HEK293T (cell line): ENCODE data around the gene GRAMD1B.

Experiments used
- CTCF ChIA-PET: fragments of 350-600 bp; formaldehyde crosslinking; extraction: SDS; loops from one replicate; lab custom pipeline; 2021; ENCODE audit warnings: antibody characterized with exemption, inconsistent platforms; lab: Yijun Ruan, JAX
- POLR2A ChIA-PET: fragments of 350-600 bp; formaldehyde crosslinking; extraction: SDS; loops from one replicate; lab custom pipeline; 2020; ENCODE audit warnings: antibody characterized with exemption, inconsistent platforms; lab: Yijun Ruan, JAX
- DNase-seq: peaks from one replicate; pipeline ENCODE4 v3.0.0; 2012; ENCODE audit warnings: mixed read lengths; ENCODE audit errors: extremely low spot score
- ARNT ChIP-seq: fragments of 450-650 bp; IDR thresholded peaks from 2 replicates; pipeline ENCODE4 v1.6.1; 2017; ENCODE audit warnings: mild to moderate bottlenecking
- BHLHE40 ChIP-seq: fragments of 450-650 bp; IDR thresholded peaks from 2 replicates; pipeline ENCODE4 v1.6.1; 2016; ENCODE audit warnings: mild to moderate bottlenecking, moderate library complexity, borderline replicate concordance
- CTBP1 ChIP-seq: fragments of 450-650 bp; IDR thresholded peaks from 2 replicates; pipeline ENCODE4 v1.6.1; 2016; ENCODE audit warnings: borderline replicate concordance
- ELF4 ChIP-seq: fragments of 450-650 bp; IDR thresholded peaks from 2 replicates; pipeline ENCODE4 v1.6.1; 2017; ENCODE audit warnings: antibody characterized with exemption
- FOXA1 ChIP-seq: fragments of 450-650 bp; IDR thresholded peaks from 2 replicates; pipeline ENCODE4 v1.6.1; 2016; ENCODE audit warnings: mild to moderate bottlenecking
- FOXK2 ChIP-seq: fragments of 450-650 bp; IDR thresholded peaks from 2 replicates; pipeline ENCODE4 v1.6.1; 2016; ENCODE audit warnings: mild to moderate bottlenecking
- FOXM1 ChIP-seq: fragments of 450-650 bp; IDR thresholded peaks from 2 replicates; pipeline ENCODE4 v1.6.1; 2017; ENCODE audit warnings: mild to moderate bottlenecking, borderline replicate concordance
- HDGF ChIP-seq: fragments of 450-650 bp; IDR thresholded peaks from 2 replicates; pipeline ENCODE4 v1.6.1; 2017; ENCODE audit warnings: antibody characterized with exemption, borderline replicate concordance
- L3MBTL2 ChIP-seq: fragments of 450-650 bp; conservative IDR thresholded peaks from 2 replicates; pipeline ENCODE4 v1.6.1; 2016; ENCODE audit warnings: mild to moderate bottlenecking
- LEF1 ChIP-seq: fragments of 450-650 bp; IDR thresholded peaks from 2 replicates; pipeline ENCODE4 v1.6.1; 2017; ENCODE audit warnings: mild to moderate bottlenecking, borderline replicate concordance
- NFRKB ChIP-seq: fragments of 450-650 bp; IDR thresholded peaks from 2 replicates; pipeline ENCODE4 v1.6.1; 2016; ENCODE audit warnings: mild to moderate bottlenecking, moderate library complexity
- PKNOX1 ChIP-seq: fragments of 450-650 bp; IDR thresholded peaks from 2 replicates; pipeline ENCODE4 v1.6.1; 2016
- SP1 ChIP-seq: fragments of 450-650 bp; IDR thresholded peaks from 2 replicates; pipeline ENCODE4 v1.6.1; 2017
- SUZ12 ChIP-seq: fragments of 450-650 bp; IDR thresholded peaks from 2 replicates; pipeline ENCODE4 v1.6.1; 2016; ENCODE audit warnings: mild to moderate bottlenecking
- TARDBP ChIP-seq: fragments of 450-650 bp; IDR thresholded peaks from 2 replicates; pipeline ENCODE4 v1.6.1; 2016
- ZNF384 ChIP-seq: fragments of 450-650 bp; IDR thresholded peaks from 2 replicates; pipeline ENCODE4 v1.6.1; 2016

Gene GRAMD1B

GRCh38 chr11:123611698-123612097 lies 181.6 kb downstream of the GRAMD1B start:
- no peak for TF ChIP-seq CTBP1
- POLR2A ChIA-PET, result no interaction called here
- CTCF ChIA-PET, result no interaction called here
- DNase-seq, result no peak

GRCh38 chr11:123616505-123617198 lies 186.6 kb downstream of the GRAMD1B start:
- ChIA-PET CTCF (no interaction called here), POLR2A (no interaction called here)
- TF ChIP-seq BHLHE40 (no peak), ELF4 (no peak), FOXM1 (no peak), ZNF384 (no peak), SUZ12 (no peak), NFRKB (no peak), PKNOX1 (no peak), ARNT (no peak)
- no peak for DNase-seq

GRCh38 chr11:123622576-123622975 lies 192.5 kb downstream of the GRAMD1B start:
- CTCF ChIA-PET, result no interaction called here
- POLR2A ChIA-PET, result no interaction called here
- DNase-seq, result no peak
- TF ChIP-seq NFRKB, result no peak
- no peak for TF ChIP-seq ELF4
- no peak for TF ChIP-seq PKNOX1
- no peak for TF ChIP-seq ZNF384
- no peak for TF ChIP-seq TARDBP
- no peak for TF ChIP-seq HDGF
- no peak for TF ChIP-seq ARNT
- TF ChIP-seq LEF1, result no peak
- no peak for TF ChIP-seq FOXA1
- no peak for TF ChIP-seq L3MBTL2
- no peak for TF ChIP-seq SP1
- TF ChIP-seq FOXM1, result no peak

GRCh38 chr11:123624974-123625373 lies 194.9 kb downstream of the GRAMD1B start:
- no peak for TF ChIP-seq HDGF
- TF ChIP-seq ZNF384, result no peak
- TF ChIP-seq ELF4, result no peak
- TF ChIP-seq ARNT, result no peak
- TF ChIP-seq FOXK2, result no peak
- no peak for TF ChIP-seq L3MBTL2
- no peak for TF ChIP-seq CTBP1
- no peak for TF ChIP-seq PKNOX1
- TF ChIP-seq FOXA1, result no peak
- no peak for TF ChIP-seq SP1
- TF ChIP-seq NFRKB, result no peak
- no peak for TF ChIP-seq FOXM1
- TF ChIP-seq SUZ12, result no peak
- no peak for TF ChIP-seq TARDBP
- no peak for TF ChIP-seq LEF1
- TF ChIP-seq BHLHE40, result no peak
- ChIA-PET POLR2A (no interaction called here), CTCF (interaction anchor here (1.4 kb wide), 1 partner anchor 82 kb away, joined by 5 read pairs; no protein-coding TSS in a partner anchor)
- no peak for DNase-seq

GRCh38 chr11:123628936-123629683 lies 199.0 kb downstream of the GRAMD1B start:
- no peak for DNase-seq
- POLR2A ChIA-PET, result no interaction called here
- CTCF ChIA-PET, result no interaction called here
- no peak for TF ChIP-seq SP1

GRCh38 chr11:123630126-123630608 lies 200.1 kb downstream of the GRAMD1B start:
- CTCF ChIA-PET, result no interaction called here
- POLR2A ChIA-PET, result no interaction called here
- no peak for DNase-seq
- no peak for TF ChIP-seq PKNOX1
